Subcutaneous abdominal adipose tissue (tissue), 5 donors: Measurements from ENCODE around the gene LRRC59.

ENCODE experiments used
- H3K27ac ChIP-seq: one replicate; pipeline ENCODE4 v1.7.0; 2013; ENCODE audit warnings: low read depth, mild to moderate bottlenecking, inconsistent platforms, low read length, moderate library complexity
- H3K27me3 ChIP-seq, 5 donors: one replicate each; pipeline ENCODE4 v1.7.0; 2013; ENCODE audit warnings: low read length in 5 of 5, inconsistent platforms in 1 of 5; ENCODE audit not compliant: control insufficient read depth in 5 of 5, insufficient read depth in 4 of 5
- H3K36me3 ChIP-seq, 5 donors: one replicate each; pipeline ENCODE4 v1.7.0; 2013; ENCODE audit warnings: low read length in 5 of 5; ENCODE audit not compliant: control insufficient read depth in 5 of 5, insufficient read depth in 5 of 5
- H3K4me1 ChIP-seq, 5 donors: one replicate each; pipeline ENCODE4 v1.7.0; 2013; ENCODE audit warnings: low read length in 5 of 5, mild to moderate bottlenecking in 3 of 5, moderate library complexity in 1 of 5; ENCODE audit not compliant: control insufficient read depth in 5 of 5, insufficient read depth in 5 of 5
- H3K4me3 ChIP-seq, 5 donors: one replicate each; pipeline ENCODE4 v1.7.0; 2013; ENCODE audit warnings: low read length in 5 of 5, low read depth in 1 of 5
- H3K9ac ChIP-seq, 5 donors: one replicate each; pipeline ENCODE4 v1.7.0; 2013; ENCODE audit warnings: low read length in 5 of 5, mild to moderate bottlenecking in 4 of 5, moderate library complexity in 3 of 5
- H3K9me3 ChIP-seq, 5 donors: one replicate each; pipeline ENCODE4 v1.7.0; 2013; ENCODE audit warnings: low read length in 5 of 5; ENCODE audit not compliant: control insufficient read depth in 5 of 5
- donor health status: healthy.
- donor health status: healthy.
- donor health status: healthy.
- donor health status: healthy.
- donor health status: healthy.

Gene LRRC59

GRCh38 chr17:50389534-50389933 lies 7.8 kb downstream of the LRRC59 start:
- no peak overlapping the region for H3K27ac ChIP-seq
- peaks cover 2 to 9% (median 5%) of the 10 kb centered on the region in 5 donors for H3K4me1 ChIP-seq
- no peaks in the 10 kb centered on the region for H3K9me3 ChIP-seq
- no peak overlapping the region for H3K4me3 ChIP-seq
- peaks cover 49 to 99% (median 97%) of the 10 kb centered on the region in 5 donors for H3K36me3 ChIP-seq
- no peak overlapping the region for H3K9ac ChIP-seq
- H3K27me3 ChIP-seq = no peaks in the 10 kb centered on the region

- Histone ChIP-seq H3K9me3 (no peaks in the 10 kb centered on the region), H3K27ac (no peak overlapping the region), H3K4me1 (peaks cover 2 to 8% (median 5%) of the 10 kb centered on the region in 5 donors), H3K27me3 (no peaks in the 10 kb centered on the region), H3K9ac (peak overlapping the region in 1 of 5 donors; percentile 9), H3K36me3 (peaks cover 44 to 99% (median 96%) of the 10 kb centered on the region in 5 donors), H3K4me3 (no peak overlapping the region)
Measured at GRCh38 chr17:50388728-50389127, 8.6 kb downstream of the LRRC59 start.

- Histone ChIP-seq H3K9me3 (no peaks in the 10 kb centered on the region), H3K4me1 (peaks cover 2 to 8% (median 5%) of the 10 kb centered on the region in 5 donors), H3K9ac (no peak overlapping the region), H3K36me3 (peaks cover 42 to 98% (median 96%) of the 10 kb centered on the region in 5 donors), H3K4me3 (no peak overlapping the region), H3K27ac (no peak overlapping the region), H3K27me3 (no peaks in the 10 kb centered on the region)
Measured at GRCh38 chr17:50386510-50386909, 10.8 kb downstream of the LRRC59 start.

- Histone ChIP-seq H3K27ac (no peak overlapping the region), H3K9ac (no peak overlapping the region), H3K36me3 (peaks cover 27 to 87% (median 73%) of the 10 kb centered on the region in 5 donors), H3K4me1 (peaks cover 2 to 8% (median 5%) of the 10 kb centered on the region in 5 donors), H3K4me3 (no peak overlapping the region), H3K9me3 (no peaks in the 10 kb centered on the region), H3K27me3 (no peaks in the 10 kb centered on the region)
Measured at GRCh38 chr17:50382931-50383330, 14.4 kb downstream of the LRRC59 start.

GRCh38 chr17:50381920-50382319 lies 15.4 kb downstream of the LRRC59 start:
- H3K36me3 ChIP-seq = peaks cover 21 to 77% (median 63%) of the 10 kb centered on the region in 5 donors

GRCh38 chr17:50381260-50381815 lies 16.0 kb downstream of the LRRC59 start:
- Histone ChIP-seq H3K36me3 (peaks cover 21 to 71% (median 58%) of the 10 kb centered on the region in 5 donors), H3K4me1 (peaks cover 0 to 4% (median 2%) of the 10 kb centered on the region in 5 donors), H3K27ac (no peak overlapping the region), H3K27me3 (no peaks in the 10 kb centered on the region), H3K9me3 (no peaks in the 10 kb centered on the region), H3K4me3 (no peak overlapping the region), H3K9ac (no peak overlapping the region)

More at GRCh38 chr17:50381920-50382319, 15.4 kb downstream of the LRRC59 start:
- Histone ChIP-seq H3K4me3 (no peak overlapping the region), H3K9ac (no peak overlapping the region), H3K27me3 (no peaks in the 10 kb centered on the region), H3K4me1 (peaks cover 2 to 8% (median 5%) of the 10 kb centered on the region in 5 donors), H3K9me3 (no peaks in the 10 kb centered on the region), H3K27ac (no peak overlapping the region)

GRCh38 chr17:50380369-50381259 lies 16.7 kb downstream of the LRRC59 start:
- no peak overlapping the region for H3K4me3 ChIP-seq
- H3K27me3 ChIP-seq = no peaks in the 10 kb centered on the region
- no peak overlapping the region for H3K27ac ChIP-seq
- peaks cover 17 to 64% (median 51%) of the 10 kb centered on the region in 5 donors for H3K36me3 ChIP-seq
- H3K4me1 ChIP-seq = no peaks in the 10 kb centered on the region
- no peak overlapping the region for H3K9ac ChIP-seq
- H3K9me3 ChIP-seq = no peaks in the 10 kb centered on the region

- Histone ChIP-seq H3K4me3 (no peak overlapping the region), H3K9me3 (no peaks in the 10 kb centered on the region), H3K4me1 (no peaks in the 10 kb centered on the region), H3K9ac (no peak overlapping the region), H3K27me3 (no peaks in the 10 kb centered on the region), H3K27ac (no peak overlapping the region), H3K36me3 (peaks cover 11 to 53% (median 41%) of the 10 kb centered on the region in 5 donors)
Measured at GRCh38 chr17:50379351-50380132, 17.8 kb downstream of the LRRC59 start.

GRCh38 chr17:50375858-50376538 lies 21.3 kb downstream of the LRRC59 start:
- no peaks in the 10 kb centered on the region for H3K27me3 ChIP-seq
- no peak overlapping the region for H3K9ac ChIP-seq
- no peaks in the 10 kb centered on the region for H3K9me3 ChIP-seq
- H3K4me1 ChIP-seq = peaks cover 3 to 19% (median 16%) of the 10 kb centered on the region in 5 donors
- H3K36me3 ChIP-seq = peaks cover 0 to 18% (median 6%) of the 10 kb centered on the region in 5 donors
- no peak overlapping the region for H3K27ac ChIP-seq
- H3K4me3 ChIP-seq = no peak overlapping the region
